ENCODE measurements around the gene LIMK2.

The LIMK2 gene

GRCh38 chr22:31295360-31295759 lies 83.3 kb downstream of the LIMK2 start:
- Histone ChIP-seq H3K27me3 (replicated peaks; ENCODE audit: insufficient read depth, low read length) (no peaks in the 10 kb centered on the region), H3K9me2 (replicated peaks; ENCODE audit: insufficient read depth, low read length) (no peaks in the 10 kb centered on the region), H3K4me3 (ENCODE audit: low read length) (no peak overlapping the region), H2AFZ (ENCODE audit: low read length) (no peak overlapping the region), H3K79me2 (ENCODE audit: low read length) (peaks cover 12% of the 10 kb centered on the region), H4K20me1 (ENCODE audit: insufficient read depth, low read length) (no peaks in the 10 kb centered on the region), H3K9ac (ENCODE audit: low read length) (no peak overlapping the region), H3K27ac (ENCODE audit: low read length) (no peak overlapping the region), H3K4me2 (ENCODE audit: low read depth, low read length) (no peak overlapping the region), H3F3A (ENCODE audit: insufficient read depth, low read length) (peaks cover 24% of the 10 kb centered on the region), H3K36me3 (replicated peaks; ENCODE audit: insufficient read depth, low read length) (no peaks in the 10 kb centered on the region), H3K9me3 (replicated peaks; ENCODE audit: insufficient read depth, low read length) (no peaks in the 10 kb centered on the region), H3K4me1 (ENCODE audit: low read length) (peaks cover 17% of the 10 kb centered on the region)
- no peak for TF ChIP-seq EZH2 (optimal IDR thresholded peaks at IDR 0.05; ENCODE audit: low read depth, low read length)
- TF ChIP-seq CTCF (IDR thresholded peaks at IDR 0.05; ENCODE audit: low read length) = no peak
- no peak for DNase-seq

GRCh38 chr22:31295831-31296657 lies 83.9 kb downstream of the LIMK2 start:
- Histone ChIP-seq H3K9me2 (replicated peaks; ENCODE audit: insufficient read depth, low read length) (no peaks in the 10 kb centered on the region), H2AFZ (ENCODE audit: low read length) (no peak overlapping the region), H3F3A (ENCODE audit: insufficient read depth, low read length) (peaks cover 22% of the 10 kb centered on the region), H3K27ac (ENCODE audit: low read length) (no peak overlapping the region), H3K27me3 (replicated peaks; ENCODE audit: insufficient read depth, low read length) (no peaks in the 10 kb centered on the region), H3K9me3 (replicated peaks; ENCODE audit: insufficient read depth, low read length) (no peaks in the 10 kb centered on the region), H3K36me3 (replicated peaks; ENCODE audit: insufficient read depth, low read length) (no peaks in the 10 kb centered on the region), H3K9ac (ENCODE audit: low read length) (no peak overlapping the region), H3K79me2 (ENCODE audit: low read length) (peaks cover 9% of the 10 kb centered on the region), H3K4me1 (ENCODE audit: low read length) (peaks cover 17% of the 10 kb centered on the region), H4K20me1 (ENCODE audit: insufficient read depth, low read length) (no peaks in the 10 kb centered on the region), H3K4me3 (ENCODE audit: low read length) (no peak overlapping the region), H3K4me2 (ENCODE audit: low read depth, low read length) (no peak overlapping the region)
- TF ChIP-seq EZH2phosphoT487 (IDR thresholded peaks at IDR 0.05; ENCODE audit: low read length) = no peak
- no peak for TF ChIP-seq CTCF (IDR thresholded peaks at IDR 0.05; ENCODE audit: low read length)
- TF ChIP-seq EZH2 (optimal IDR thresholded peaks at IDR 0.05; ENCODE audit: low read depth, low read length) = no peak
- no peak for DNase-seq

- H2AFZ ChIP-seq (ENCODE audit: low read length) = no peak overlapping the region
- H3K9ac ChIP-seq (ENCODE audit: low read length) = no peak overlapping the region
- H3K27ac ChIP-seq (ENCODE audit: low read length) = no peak overlapping the region
- H4K20me1 ChIP-seq (ENCODE audit: insufficient read depth, low read length) = no peaks in the 10 kb centered on the region
- no peak for DNase-seq
- H3K36me3 ChIP-seq (replicated peaks; ENCODE audit: insufficient read depth, low read length) = no peaks in the 10 kb centered on the region
- no peak overlapping the region for H3K4me3 ChIP-seq (ENCODE audit: low read length)
- H3K9me2 ChIP-seq (replicated peaks; ENCODE audit: insufficient read depth, low read length) = no peaks in the 10 kb centered on the region
- H3K9me3 ChIP-seq (replicated peaks; ENCODE audit: insufficient read depth, low read length) = no peaks in the 10 kb centered on the region
- no peak for TF ChIP-seq EZH2phosphoT487 (IDR thresholded peaks at IDR 0.05; ENCODE audit: low read length)
- no peak for TF ChIP-seq CTCF (IDR thresholded peaks at IDR 0.05; ENCODE audit: low read length)
- no peak for TF ChIP-seq EZH2 (optimal IDR thresholded peaks at IDR 0.05; ENCODE audit: low read depth, low read length)
- H3F3A ChIP-seq (ENCODE audit: insufficient read depth, low read length) = no peaks in the 10 kb centered on the region
- no peaks in the 10 kb centered on the region for H3K79me2 ChIP-seq (ENCODE audit: low read length)
- H3K4me2 ChIP-seq (ENCODE audit: low read depth, low read length) = no peak overlapping the region
- H3K27me3 ChIP-seq (replicated peaks; ENCODE audit: insufficient read depth, low read length) = no peaks in the 10 kb centered on the region
- no peaks in the 10 kb centered on the region for H3K4me1 ChIP-seq (ENCODE audit: low read length)
Measured at GRCh38 chr22:31300896-31301295, 88.8 kb downstream of the LIMK2 start.
